Measurements from ENCODE around the gene SRSF6.
"Not testable (repeated sequence)": the region's sequence is repeated elsewhere in the genome, so short reads cannot be mapped to it uniquely, and the experiment has no call there.

SRSF6 gene

DNA sequence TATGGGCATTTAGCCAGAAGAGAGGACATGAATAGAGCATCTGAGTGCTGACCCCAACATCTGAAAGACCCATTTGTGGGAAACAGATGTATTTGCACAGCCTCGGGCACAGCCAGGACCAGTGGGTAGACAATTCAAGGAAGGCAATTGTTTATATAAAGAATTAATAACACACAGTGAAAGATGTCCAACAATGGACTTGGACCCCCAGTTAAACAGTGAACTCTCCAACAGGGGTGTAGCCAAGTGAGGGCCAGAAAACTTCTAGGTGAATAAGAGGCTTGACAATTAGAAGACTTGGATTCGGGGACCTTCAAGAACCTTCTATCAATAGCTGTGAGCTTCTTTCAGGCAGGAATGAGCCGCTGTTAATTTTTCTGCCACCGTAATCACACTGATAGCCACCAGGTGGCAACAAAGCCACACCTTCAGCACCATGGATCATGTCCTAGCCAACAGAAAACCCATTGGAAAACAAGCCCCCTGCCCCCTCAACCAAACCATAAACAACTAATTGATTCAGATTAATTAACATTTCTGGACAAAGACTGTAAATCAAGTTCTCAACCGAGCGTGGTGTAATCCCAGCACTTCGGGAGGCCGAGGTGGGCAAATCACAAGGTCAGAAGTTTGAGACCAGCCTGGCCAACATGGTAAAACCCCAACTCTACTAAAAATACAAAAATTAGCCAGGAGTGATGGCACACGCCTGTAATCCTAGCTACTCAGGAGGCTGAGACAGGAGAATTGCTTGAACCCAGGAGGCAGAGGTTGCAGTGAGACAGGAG is 8.8 kb upstream of the SRSF6 start:
- in situ Hi-C loops (cut with HindIII; ENCODE audit: low sequenced_read_pairs), result no loop called here

DNA sequence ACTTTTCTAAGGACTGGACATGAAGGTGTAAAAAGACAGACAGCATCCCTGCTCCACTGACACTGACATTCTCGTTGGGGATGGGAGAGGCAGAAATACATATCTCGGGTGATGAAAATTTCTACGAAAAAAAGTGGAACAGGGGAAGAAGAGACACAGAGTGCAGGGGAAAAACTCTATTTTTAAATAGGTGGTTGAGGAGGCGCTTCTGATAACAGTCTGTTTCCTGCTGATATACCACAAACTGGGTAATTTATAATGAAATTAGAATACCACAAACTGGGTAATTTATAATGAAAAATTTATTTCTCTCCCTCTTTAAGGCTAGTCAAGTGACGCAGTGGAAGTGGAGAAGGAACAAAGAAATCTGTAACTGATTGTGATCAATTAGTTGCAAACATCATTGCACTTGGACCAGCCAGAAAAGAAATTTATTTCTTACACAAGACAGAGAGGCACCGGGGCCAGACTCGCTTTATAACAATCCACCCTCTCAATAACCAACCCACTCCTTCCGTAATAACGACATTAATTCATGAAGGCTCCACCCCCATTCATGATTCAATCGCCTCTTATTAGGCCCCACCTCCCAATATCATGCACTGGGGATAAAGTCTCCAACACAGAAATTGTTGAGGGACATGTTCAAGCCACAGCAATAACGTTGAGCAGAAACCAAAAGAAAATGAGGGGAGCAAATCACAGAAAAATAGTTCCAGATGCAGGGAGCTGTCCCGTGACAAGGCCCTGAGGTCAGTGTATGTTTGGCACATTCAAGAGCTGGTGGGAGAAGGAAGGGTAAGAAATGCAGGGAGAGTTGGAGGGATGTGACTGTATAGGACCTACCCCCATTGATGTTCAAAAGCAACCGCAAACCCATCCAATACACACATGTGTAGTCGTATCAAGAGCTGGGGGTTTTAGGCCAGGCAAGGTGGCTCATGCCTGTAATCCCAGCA is 6.6 kb upstream of the SRSF6 start:
- in situ Hi-C loops (cut with HindIII; ENCODE audit: low sequenced_read_pairs), result no loop called here

DNA sequence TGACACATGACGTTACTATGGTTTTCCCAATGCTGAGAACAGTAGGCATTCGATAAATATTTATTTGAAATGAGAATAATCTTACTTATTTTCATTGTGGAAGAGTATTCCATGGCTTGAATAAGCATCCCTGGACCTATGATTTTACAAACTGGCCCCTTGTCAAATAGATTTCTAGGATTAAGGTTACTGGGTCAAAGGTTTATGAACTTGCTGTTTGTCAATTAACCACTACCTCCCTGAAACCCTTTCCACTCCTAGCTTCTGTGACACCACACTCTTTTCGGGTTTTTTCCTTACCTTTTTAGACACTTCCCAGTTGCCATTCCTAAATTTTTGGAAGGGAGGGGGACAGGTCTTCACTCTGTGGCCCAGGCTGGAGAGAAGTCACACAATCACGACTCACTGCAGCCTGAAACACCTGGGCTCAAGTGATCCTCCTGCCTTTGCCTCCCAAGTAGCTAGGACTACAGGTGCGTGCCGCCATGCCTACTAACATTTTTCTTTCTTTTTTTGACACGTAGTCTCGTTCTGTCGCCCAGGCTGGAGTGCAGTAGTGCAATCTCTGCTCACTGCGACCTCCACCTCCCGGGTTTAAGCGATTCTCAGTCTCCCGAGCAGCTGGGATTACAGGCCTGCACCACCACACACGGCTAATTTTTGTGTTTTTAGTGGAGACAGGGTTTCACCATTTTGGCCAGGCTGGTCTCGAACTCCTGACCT is 5.1 kb upstream of the SRSF6 start:
- in situ Hi-C loops (cut with HindIII; ENCODE audit: low sequenced_read_pairs), result no loop called here

DNA sequence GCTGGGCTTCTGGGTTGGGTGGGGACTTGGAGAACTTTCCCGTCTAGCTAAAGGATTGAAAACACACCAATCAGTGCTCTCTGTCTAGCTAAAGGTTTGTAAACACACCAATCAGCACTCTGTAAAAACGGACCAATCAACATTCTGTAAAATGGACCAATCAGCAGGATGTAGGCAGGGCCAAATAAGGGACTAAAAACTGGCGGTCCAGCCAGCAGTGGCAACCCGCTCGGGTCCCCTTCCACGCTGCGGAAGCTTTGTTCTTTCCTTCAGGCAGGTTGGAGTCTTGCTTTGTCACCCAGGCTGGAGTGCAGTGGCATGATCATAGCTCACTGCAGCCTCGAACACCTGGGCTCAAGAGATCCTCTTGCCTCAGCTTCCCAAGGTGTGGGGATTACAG is 1.4 kb upstream of the SRSF6 start:
- in situ Hi-C loops (cut with HindIII; ENCODE audit: low sequenced_read_pairs), result not testable (repeated sequence)

DNA sequence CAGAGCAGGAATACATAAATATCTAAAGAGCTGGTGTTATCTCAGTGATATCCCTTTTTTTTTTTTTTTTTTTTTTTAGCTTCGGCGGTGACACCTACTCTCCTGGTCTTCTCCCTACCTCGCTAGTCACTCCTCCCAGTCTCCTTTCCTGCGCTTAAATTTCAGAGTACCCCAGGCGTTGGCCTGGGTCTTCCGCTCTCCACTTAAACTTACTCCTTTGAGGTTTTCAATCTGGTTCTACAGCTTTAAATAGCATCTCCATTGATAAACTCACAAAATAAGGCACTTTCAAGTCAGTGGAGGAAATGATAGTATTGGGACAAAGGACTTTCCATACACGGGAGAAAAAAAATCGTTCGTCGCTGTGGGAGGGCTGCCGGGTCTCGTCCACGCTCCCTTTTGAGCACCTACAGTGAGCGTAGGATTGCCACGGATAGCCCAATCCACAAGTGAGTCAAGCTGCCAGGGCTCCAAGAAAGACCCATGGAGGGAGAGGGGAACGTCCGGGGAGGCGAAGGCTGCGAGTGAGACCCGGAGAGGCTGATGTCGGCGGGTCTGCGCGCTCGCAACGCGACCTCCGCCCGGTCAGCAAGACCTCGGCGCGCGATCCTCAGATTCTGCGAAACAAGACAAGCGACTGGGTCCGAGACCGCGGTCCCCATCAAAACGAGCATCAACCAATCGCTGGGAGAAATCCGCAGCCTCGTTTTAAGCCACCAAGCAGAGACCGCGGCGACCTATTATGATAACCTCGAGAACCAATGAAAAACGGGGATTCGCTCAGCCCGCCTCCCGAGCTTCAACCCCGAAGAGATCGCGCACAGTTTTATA is 672 bp upstream of the SRSF6 start:
- in situ Hi-C loops (cut with HindIII; ENCODE audit: low sequenced_read_pairs), result no loop called here

DNA sequence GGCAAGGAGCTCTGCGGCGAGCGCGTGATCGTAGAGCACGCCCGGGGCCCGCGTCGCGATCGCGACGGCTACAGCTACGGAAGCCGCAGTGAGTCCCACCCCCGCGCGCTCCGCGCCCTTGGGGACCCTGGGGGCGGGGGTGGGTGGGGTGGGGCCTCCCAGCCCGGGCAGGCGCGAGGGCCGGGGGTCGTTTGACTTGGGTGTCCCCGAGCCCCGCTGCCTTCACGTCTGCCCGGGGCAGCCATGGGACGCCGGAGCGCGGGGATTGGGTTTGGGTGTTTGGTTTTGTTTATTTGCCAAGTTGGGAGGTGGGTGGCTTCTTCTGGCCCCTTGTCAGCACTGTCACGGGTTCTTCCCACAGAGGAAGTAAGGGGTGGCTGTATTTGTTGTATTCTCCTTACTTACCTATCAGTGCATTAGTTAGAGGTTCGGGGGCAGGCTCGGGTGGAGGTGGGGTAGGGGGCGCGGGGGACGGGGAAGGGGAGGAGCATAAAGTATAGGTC is 777 bp downstream of the SRSF6 start:
- in situ Hi-C loops (cut with HindIII; ENCODE audit: low sequenced_read_pairs), result no loop called here

DNA sequence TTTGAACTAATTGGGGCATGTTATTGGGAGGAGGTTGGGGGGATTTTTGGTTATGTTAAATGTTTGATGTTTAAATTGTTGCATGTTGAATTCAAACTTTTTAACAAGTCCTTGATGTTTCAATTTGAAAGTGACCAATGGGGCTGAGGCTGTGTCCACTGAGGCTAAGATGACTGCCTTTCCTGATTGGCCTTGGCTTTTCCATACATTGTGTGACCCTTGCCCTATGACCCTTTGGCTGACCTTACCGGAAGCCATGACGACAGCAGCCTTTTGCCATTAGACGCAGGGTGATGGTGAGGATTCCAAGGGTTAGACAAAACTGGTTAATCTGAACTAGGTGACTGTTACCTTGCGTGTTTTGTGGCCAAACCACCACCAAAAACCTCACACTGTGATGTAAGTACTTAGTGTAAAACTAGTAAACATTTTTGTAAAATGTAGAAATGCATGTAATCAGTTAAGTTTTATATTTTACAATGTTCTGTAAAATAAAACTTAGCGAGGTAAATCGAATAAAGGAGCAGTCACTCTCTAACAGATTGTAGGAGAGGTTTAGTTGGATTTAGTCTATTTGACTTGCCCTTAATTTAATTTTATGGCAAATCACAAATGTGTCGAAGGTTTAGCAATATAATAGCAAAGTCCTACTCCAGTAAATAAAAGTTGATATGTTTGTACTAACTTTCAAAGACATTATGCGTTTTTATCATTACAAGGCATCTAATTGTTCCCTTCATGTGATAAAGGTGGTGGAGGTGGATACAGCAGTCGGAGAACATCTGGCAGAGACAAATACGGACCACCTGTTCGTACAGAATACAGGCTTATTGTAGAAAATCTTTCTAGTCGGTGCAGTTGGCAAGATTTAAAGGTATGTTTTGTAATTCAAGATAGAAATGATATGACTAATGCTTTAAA is 1.6 kb downstream of the SRSF6 start:
- in situ Hi-C loops (cut with HindIII; ENCODE audit: low sequenced_read_pairs), result no loop called here

DNA sequence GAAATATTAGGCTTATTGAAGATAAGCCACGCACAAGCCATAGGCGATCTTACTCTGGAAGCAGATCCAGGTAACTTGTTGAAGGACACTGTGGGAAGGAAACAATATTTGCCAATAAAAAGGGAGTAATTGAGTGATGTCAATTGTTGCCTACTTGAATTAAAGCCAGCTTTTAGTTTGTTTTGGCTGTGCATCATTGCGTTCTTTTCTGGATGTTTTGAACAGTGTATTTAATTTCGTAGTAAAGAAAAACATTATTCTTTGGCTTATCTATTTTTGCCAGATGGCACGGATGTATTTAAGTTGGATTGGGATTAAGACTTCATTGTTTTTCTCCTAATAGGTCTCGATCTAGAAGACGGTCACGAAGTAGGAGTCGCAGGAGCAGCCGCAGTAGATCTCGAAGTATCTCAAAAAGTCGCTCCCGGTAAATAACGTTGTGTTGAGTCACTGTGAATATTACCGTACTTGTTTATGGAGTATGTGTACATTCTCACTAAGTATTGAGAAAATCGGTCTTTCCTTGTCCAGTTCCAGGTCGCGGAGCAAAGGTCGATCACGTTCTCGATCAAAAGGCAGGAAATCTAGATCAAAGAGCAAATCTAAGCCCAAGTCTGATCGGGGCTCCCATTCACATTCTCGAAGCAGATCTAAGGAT is 2.6 kb downstream of the SRSF6 start:
- in situ Hi-C loops (cut with HindIII; ENCODE audit: low sequenced_read_pairs), result no loop called here

DNA sequence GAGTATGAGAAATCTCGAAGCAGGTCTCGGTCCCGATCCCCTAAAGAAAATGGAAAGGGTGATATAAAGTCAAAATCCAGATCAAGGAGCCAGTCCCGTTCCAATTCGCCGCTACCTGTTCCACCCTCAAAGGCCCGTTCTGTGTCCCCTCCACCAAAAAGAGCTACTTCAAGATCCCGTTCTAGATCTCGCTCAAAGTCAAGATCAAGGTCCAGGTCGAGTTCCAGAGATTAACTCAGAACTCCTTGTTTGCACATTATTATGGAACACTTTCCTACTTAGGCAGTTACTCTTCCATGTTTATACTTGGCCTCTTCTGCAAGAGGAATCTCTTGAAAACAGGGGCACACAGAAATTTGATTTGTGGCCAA is 3.1 kb downstream of the SRSF6 start:
- in situ Hi-C loops (cut with HindIII; ENCODE audit: low sequenced_read_pairs), result no loop called here

DNA sequence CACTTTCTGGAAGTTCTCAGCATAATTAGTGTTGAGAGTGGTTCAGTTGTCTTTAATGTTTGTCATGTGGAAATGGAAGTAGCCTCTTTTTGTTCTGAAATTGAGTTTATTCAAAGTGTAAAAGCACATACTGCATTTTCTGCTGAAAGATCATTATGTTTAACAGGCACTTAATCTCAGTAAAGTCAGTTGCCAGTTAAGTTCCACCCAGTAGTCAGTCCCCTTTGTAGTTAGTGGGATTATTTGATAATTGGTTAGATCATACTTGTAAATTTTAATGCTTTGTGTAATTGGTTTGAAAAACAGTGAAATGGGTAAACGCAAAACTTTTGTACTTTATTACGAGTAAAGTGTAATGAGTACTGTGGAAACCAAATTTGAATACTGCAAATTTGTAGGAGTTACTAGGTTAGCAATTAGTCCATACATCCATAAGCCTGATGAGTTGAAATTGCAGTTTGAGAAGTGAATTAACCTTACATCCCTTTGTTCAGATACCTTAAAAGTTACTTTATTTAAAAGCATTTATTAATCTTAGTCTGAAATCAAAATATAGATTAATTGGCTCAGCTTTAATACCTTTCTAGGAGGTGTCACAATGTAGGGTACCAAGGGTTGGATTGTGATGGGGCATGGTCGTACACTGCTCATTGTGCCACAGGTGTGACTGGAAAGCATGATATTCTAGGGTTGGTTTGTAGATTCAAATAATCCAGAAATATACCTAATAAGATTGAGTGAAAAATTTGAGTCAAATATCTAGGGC is 4.4 kb downstream of the SRSF6 start:
- in situ Hi-C loops (cut with HindIII; ENCODE audit: low sequenced_read_pairs), result no loop called here

DNA sequence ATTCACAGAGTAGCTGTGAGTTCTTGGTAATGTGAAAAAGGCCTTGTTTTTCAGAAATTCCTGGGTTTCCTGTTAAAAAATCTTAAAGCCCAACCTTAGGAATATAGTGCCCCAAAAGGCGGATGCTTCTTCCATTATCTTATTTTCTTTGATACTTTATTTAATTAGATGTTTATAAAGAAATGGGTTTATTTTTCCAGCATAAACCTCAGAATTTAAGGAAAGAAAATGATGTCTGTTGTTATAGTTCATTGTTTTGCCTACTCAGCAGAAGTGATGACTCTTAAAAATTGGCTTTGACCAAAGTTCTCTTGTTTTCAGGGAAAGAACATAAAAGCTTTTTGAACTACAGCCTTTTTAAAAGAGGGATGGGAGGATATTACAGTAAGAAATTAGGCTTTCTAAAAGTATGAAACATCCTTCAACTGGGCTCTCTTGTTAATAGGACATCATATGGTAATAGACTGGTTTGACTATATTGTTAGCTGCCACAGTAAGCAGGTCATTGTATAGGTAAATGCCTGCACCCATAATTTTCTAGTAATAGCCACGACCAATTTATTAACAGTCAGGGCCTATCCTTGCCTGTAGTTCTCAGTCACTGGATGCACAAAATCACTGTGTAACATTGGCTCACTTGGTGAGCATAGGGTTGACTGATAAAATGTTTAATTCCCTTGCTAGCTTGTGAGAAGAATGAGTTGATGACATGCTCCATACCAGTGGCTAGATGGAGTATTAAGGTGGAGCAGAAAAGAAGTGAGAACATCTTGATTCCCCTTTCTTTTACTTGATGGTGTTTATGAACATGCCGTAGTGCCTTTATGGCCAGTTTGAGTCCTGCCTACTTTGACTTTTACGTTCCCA is 5.2 kb downstream of the SRSF6 start:
- in situ Hi-C loops (cut with HindIII; ENCODE audit: low sequenced_read_pairs), result no loop called here

DNA sequence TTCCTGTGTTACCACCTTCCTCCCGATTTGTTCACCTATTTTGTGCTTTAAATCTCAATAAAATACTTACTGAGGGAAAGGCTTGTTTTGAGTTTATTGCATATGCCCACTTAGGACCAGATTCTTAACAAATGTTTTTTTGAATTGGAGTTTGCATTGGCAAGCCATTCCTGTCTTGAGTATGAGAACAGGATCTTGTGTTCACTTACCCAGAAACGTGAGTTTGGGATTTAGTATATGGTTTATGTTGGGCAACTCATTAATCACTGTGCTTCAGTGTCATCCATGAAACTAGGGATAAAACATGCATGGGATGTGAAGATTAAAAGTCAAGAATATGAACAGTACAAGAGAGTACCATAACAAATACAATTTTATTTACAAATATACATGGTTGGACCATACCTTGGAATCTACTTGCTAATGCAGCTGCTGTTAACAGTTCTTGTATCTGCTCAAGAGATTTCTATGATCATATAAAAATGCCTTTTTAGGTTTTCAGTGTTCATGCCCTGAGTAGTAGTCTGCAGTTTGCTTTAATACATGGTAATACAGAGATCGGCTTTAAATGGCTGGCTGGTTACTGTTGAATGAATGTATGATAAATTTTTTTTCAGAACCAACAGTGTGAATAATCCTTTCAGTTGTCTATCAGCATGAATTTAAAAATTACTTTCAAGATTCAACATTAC is 6.0 kb downstream of the SRSF6 start:
- in situ Hi-C loops (cut with HindIII; ENCODE audit: low sequenced_read_pairs), result no loop called here

DNA sequence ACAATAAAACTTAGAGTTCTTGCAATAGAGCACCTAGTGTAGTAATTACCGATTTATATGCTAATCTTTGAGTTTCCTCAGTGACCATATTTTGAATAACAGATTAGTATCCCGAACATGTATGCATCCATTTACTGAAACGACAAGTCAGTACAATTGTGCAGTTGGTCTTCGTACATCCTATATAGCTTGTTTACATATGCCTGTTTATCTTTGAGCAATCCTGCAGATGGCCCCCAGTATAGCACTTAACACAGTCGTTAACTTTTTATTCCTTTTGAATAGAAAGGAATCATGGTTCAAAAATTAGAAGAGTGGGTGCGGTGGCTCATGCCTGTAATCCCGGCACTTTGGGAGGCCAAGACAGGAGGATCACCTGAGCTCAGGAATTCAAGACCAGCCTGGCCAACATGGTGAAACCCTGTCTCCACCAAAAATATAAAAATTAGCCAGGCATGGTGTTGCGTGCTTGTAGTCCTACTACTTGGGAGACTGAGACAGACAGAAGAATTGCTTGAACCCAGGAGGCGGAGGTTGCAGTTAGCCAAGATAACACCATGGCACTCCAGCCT is 6.6 kb downstream of the SRSF6 start:
- in situ Hi-C loops (cut with HindIII; ENCODE audit: low sequenced_read_pairs), result no loop called here

DNA sequence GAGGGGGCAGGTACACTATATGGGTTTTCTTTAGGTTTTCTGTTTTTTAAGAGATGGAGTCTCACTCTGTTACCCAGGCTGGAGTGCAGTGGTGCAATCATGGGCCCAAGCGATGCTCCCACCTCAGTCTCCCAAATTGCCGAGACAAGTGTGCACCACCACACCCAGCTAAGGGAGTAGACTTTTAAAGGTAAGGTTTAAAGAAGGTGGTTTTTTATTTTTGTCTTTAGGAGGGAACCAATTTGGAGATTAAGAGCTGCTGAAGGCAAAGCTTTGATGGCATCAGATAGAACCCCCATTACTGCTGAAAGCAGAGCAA is 7.9 kb downstream of the SRSF6 start:
- in situ Hi-C loops (cut with HindIII; ENCODE audit: low sequenced_read_pairs), result no loop called here

DNA sequence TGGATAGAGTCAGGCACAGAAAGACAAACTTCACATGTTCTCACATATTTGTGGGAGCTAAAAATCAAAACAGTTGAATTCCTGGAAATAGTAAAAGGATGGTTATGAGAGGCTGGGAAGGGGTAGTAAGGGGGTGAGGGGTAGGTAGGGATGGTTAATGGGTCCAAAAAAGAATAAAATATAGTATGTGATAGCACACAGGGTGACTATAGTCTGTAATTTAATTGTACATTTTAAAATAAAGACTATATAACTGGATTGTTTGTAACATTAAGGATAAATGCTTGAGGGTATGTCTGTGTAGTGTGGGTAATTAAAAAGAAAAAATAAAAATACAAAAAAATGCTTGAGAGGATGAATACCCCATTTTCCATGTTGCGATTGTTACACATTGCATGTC is 9.9 kb downstream of the SRSF6 start:
- in situ Hi-C loops (cut with HindIII; ENCODE audit: low sequenced_read_pairs), result no loop called here

DNA sequence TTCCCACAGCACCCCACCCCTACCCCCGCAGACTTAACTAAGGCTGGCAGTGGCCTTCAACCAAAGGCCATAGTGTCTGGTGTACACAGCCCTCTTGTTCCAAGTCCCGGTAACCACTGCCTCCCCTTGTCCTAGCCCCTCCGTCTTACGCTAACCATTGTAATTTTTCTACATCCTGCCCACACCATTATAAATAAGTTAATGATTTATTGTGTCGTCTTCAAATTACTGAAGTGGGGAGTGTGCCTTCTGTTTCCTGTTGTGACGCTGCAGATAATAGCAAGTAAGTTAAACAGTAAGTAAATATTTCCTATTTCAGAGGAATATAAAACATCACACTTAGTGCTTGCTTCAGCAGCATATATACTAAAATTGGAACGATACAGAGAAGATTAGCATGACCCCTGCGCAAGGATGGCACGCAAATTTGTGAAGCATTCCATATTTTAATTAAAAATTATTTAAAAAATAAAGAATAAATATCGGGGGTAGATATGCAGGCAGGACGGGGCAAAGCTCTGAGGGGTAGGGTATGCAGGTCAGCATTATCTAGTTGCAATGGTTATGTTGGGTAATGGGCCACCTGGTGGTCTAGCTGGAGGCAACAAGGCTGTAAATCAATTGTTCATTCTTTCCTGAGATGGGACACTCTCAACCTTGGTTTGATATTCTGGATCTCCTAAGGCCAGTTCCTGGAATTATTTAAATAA is 15.1 kb downstream of the SRSF6 start:
- in situ Hi-C loops (cut with HindIII; ENCODE audit: low sequenced_read_pairs), result no loop called here
